ENCODE measurements around the gene SLC25A34. TPM values are rescaled to one million over a fixed set of nuclear protein-coding genes. Genes with fewer than 3 reads are reported as not detected.

SLC25A34 gene
- total RNA-seq, 4 donors from 2014 or later = 0.38 to 1.8 (median 0.99) TPM

DNA sequence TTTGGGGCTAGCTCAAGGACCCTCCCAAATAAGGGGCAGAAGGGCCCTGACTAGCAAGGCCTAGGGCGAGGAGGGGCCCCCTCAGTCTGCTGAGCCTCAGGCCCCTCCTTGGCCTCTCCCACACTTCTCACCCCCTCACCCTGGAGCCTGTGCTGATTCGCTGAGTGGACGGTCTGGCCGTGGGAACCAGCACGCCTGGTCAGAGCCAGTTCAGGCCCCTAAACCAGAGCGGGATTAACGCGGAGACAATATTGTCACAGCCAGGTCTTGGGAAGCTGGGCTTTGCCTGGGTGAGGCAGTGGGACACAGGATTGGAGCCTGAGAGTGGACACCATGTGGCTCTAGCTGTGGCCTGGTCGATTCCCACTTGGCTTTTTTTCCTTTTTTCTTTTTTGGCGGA lies 17.7 kb downstream of the SLC25A34 start:
- no peak overlapping the region for H3K4me3 ChIP-seq (ENCODE audit: low read depth, poor library complexity, severe bottlenecking)
- DNase-seq (ENCODE audit: low spot score in 2 of 2) = no peak
- 74 to 92% methylated on average over 10 of the region's 10 CpGs for whole genome bisulfite sequencing, 2 donors
- intact Hi-C loops (cut with DNase I; ENCODE audit: low total_unique reads) = no loop called here
- TF ChIP-seq, protein P1, sequence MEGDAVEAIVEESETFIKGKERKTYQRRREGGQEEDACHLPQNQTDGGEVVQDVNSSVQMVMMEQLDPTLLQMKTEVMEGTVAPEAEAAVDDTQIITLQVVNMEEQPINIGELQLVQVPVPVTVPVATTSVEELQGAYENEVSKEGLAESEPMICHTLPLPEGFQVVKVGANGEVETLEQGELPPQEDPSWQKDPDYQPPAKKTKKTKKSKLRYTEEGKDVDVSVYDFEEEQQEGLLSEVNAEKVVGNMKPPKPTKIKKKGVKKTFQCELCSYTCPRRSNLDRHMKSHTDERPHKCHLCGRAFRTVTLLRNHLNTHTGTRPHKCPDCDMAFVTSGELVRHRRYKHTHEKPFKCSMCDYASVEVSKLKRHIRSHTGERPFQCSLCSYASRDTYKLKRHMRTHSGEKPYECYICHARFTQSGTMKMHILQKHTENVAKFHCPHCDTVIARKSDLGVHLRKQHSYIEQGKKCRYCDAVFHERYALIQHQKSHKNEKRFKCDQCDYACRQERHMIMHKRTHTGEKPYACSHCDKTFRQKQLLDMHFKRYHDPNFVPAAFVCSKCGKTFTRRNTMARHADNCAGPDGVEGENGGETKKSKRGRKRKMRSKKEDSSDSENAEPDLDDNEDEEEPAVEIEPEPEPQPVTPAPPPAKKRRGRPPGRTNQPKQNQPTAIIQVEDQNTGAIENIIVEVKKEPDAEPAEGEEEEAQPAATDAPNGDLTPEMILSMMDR (IDR thresholded peaks at IDR 0.05) = no peak
- no peak for TF ChIP-seq POLR2A (IDR thresholded peaks at IDR 0.05)

DNA sequence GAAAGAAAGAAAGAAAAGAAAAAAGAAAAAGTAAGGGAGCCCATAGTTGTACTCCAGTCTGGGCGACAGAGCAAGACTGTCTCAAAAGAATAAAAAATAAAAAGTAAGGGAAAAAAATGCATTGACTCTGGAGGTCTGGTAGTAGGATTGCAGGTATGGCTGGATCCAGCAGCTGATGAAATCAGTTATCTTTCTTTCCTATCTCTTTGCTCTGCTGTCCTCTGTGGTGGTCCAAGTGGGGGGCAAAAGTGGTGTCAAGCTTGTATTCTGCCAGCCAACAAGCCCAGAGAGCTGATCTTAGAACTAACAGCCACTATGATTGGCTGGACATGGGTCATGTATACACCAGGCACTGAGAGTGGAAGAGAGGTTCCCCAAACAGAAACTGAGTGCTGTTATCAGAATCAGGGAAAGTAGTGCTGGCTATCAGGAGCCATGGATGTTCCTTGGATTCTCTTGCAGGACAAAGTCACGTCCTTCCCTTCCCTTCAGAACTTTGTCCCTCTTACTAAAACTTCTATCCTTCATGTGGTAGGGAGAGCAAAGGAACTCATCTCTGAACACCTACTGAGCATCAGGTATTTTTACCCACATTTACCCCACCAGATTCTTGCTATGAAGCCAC lies 19.1 kb downstream of the SLC25A34 start:
- no peak overlapping the region for H3K4me3 ChIP-seq (ENCODE audit: low read depth, poor library complexity, severe bottlenecking)
- intact Hi-C loops (cut with DNase I; ENCODE audit: low total_unique reads) = loop anchor here (5.0 kb wide), 1 partner anchor 228 kb away; the partner anchor contains the start of gene DNAJC16
- no peak for TF ChIP-seq POLR2A (IDR thresholded peaks at IDR 0.05)
- TF ChIP-seq, protein P1 (IDR thresholded peaks at IDR 0.05) = no peak
- WGBS, 2 donors = 82 to 93% methylated on average over 2 of the region's 2 CpGs
- DNase-seq (ENCODE audit: low spot score in 2 of 2) = no peak

DNA sequence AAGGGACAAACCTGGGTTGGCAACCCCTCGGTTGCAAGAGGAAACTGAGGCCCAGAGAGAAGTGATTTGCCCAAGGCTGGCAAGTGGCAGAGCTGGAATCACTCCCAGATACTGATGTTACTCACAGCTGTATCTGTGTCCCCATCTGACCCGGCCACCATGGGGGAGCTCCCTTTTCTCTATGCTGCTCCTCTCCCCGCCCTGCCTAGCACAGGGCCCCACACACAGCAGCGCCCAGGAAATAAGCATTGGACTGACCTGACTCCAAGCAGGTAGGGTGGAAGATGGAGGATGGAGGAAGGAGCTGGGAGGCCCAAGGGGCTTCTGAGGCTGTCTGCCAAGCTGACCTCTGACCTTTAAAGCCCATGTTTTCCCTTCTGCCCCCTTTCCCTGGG lies 19.6 kb downstream of the SLC25A34 start:
- DNase-seq (ENCODE audit: low spot score in 2 of 2) = peak in 1 of 2 donors; percentile 84
- WGBS, 2 donors = 64 to 67% methylated on average over 4 of the region's 4 CpGs
- intact Hi-C loops (cut with DNase I; ENCODE audit: low total_unique reads) = loop anchor here (5.0 kb wide), 1 partner anchor 228 kb away; the partner anchor contains the start of gene DNAJC16
- TF ChIP-seq, protein P1 (IDR thresholded peaks at IDR 0.05) = no peak
- TF ChIP-seq POLR2A (IDR thresholded peaks at IDR 0.05) = no peak
- no peak overlapping the region for H3K4me3 ChIP-seq (ENCODE audit: low read depth, poor library complexity, severe bottlenecking)

DNA sequence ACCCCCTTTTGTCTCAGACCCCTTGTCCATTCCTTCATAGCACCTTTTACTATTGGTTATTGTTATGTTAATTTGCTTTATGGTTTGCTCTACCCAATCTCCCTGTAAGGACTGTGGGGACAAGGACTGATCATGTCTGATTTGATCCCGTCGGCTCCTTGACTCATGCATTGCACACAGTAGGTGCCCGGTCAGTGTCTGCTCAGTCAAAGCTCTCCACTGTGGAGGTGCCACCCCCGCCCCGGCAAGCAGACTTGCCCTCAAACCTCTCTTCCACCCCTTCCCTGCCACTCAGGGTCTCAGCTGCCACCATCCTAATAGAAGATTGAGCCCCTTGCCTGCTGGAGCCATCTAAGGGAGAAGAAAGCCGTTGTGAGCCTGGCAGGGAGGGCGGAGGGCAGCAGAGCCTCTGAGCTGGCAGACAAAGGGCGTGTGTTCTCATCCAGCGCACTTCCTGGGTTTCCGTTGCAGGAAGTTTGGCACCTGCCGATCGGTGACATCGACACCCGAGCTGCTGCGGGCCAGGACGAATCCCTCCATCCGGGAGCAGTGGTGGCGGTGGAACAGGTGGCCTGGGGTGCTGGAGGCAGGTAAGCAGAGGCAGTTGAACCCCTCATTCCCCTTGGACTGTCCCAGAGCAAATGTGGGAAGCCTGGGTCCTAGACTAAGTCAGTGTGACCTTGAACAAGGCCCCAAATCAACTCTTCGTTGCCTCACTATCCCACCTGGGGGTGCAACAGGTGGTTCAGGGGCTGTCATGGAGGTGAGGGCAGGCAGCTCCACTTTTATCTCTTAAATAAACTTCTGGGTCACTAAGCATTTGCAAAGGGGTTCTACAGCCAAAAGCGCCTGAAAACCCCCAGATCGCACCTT lies 20.3 kb downstream of the SLC25A34 start:
- no peak for TF ChIP-seq POLR2A (IDR thresholded peaks at IDR 0.05)
- TF ChIP-seq, protein P1 (IDR thresholded peaks at IDR 0.05) = no peak
- no peak overlapping the region for H3K4me3 ChIP-seq (ENCODE audit: low read depth, poor library complexity, severe bottlenecking)

DNA sequence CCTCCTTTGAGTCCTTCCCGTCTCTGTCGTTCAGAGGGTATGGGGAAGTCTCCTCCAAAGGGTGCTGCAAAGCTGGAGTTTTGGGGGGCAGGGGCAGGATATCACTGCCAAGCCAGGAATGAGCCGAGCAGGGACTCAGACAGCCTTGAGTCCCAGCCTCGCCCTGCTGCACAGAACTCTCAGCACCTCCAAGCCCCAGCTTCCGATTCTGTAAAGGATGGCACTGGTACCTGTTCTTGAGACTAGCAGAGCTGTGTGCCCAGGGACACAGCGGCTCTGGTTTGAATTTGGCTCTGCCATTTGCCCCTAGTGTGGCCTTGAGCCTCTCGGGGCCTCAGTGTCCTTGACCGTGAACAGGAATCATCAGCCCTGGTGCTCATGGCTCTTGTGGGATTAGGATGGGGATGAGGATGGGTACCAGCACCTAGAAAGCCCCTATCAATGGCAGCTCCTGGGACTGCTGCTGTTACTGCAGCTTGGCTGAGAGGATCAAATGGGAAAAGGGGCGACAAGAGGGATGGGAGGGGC lies 21.0 kb downstream of the SLC25A34 start:
- intact Hi-C loops (cut with DNase I; ENCODE audit: low total_unique reads) = loop anchor here (5.0 kb wide), 1 partner anchor 230 kb away; the partner anchor contains the start of gene DNAJC16
- TF ChIP-seq POLR2A (IDR thresholded peaks at IDR 0.05) = no peak
- TF ChIP-seq, protein P1 (IDR thresholded peaks at IDR 0.05) = no peak
- no peak overlapping the region for H3K4me3 ChIP-seq (ENCODE audit: low read depth, poor library complexity, severe bottlenecking)
- 69 to 71% methylated on average over 9 of the region's 9 CpGs for WGBS, 2 donors
- no peak for DNase-seq (ENCODE audit: low spot score in 2 of 2)

More for the DNA sequence above, 20.3 kb downstream of the SLC25A34 start:
- intact Hi-C loops (cut with DNase I; ENCODE audit: low total_unique reads) = loop anchor here (5.0 kb wide), 1 partner anchor 229 kb away; the partner anchor contains the start of gene DNAJC16
- DNase-seq (ENCODE audit: low spot score in 2 of 2) = peak in 1 of 2 donors; percentile 89
- 48% methylated on average over 18 to 21 of the region's 21 CpGs for WGBS, 2 donors

All from lower leg skin (tissue), 4 donors.